Keratinocyte (primary cell): Measurements from ENCODE around the gene RAN.

Source experiments
- CTCF ChIP-seq, 3 experiments: IDR thresholded peaks in 1 of 3; conservative IDR thresholded peaks in 1 of 3; optimal IDR thresholded peaks in 1 of 3; 2 replicates in 2 of 3; 3 replicates in 1 of 3; pipeline versions ENCODE3 to v1.5.1; 2011; ENCODE audit warnings: low read length in 3 of 3, mild to moderate bottlenecking in 3 of 3, moderate library complexity in 2 of 3, control low read depth in 1 of 3, inconsistent platforms in 1 of 3; ENCODE audit not compliant: insufficient read depth in 2 of 3; ENCODE audit errors: extremely low read depth in 1 of 3
- EZH2 ChIP-seq: IDR thresholded peaks from one replicate; pipeline ENCODE4 v1.6.1; 2012; ENCODE audit warnings: inconsistent platforms, mild to moderate bottlenecking, low read length, moderate library complexity

GRCh38 chr12:130916241-130916911 lies 44.5 kb downstream of the RAN start:
- TF ChIP-seq CTCF (optimal IDR thresholded peaks at IDR 0.05 in 1 of 3, IDR thresholded peaks at IDR 0.05 in 1 of 3, conservative IDR thresholded peaks at IDR 0.05 in 1 of 3; ENCODE audit: extremely low read depth in 1 of 3, insufficient read depth in 2 of 3, low read length in 3 of 3) (peak; percentile 67 to 88 (median 84)), EZH2 (no peak)
